Measurements from ENCODE around the gene ATP6V0B.

The ATP6V0B gene

GRCh38 chr1:43961692-43962091, 13.1 kb upstream of the ATP6V0B start:
- WGBS, 2 donors (ENCODE audit: extremely low coverage in 2 of 2, insufficient read length in 2 of 2, insufficient replicate concordance in 1 of 2): no CpG with 5 or more reads among the region's 3 CpGs
- H3K4ac ChIP-seq (ENCODE audit: low read length): no peak overlapping the region
- peaks cover 18 to 60% of the 10 kb centered on the region in 2 donors for H3K36me3 ChIP-seq (replicated peaks in 1 of 2; ENCODE audit: control insufficient read depth in 2 of 2, insufficient read depth in 2 of 2, low read length in 2 of 2)
- H2AFZ ChIP-seq (ENCODE audit: low read length): no peak overlapping the region
- no peaks in the 10 kb centered on the region for H3K4me1 ChIP-seq (ENCODE audit: control insufficient read depth in 2 of 2, insufficient read depth in 1 of 2, low read depth in 1 of 2, low read length in 2 of 2)
- H2BK12ac ChIP-seq (ENCODE audit: low read length): no peak overlapping the region
- no peaks in the 10 kb centered on the region for H3K79me1 ChIP-seq (ENCODE audit: low read depth, low read length)
- H2BK120ac ChIP-seq (ENCODE audit: low read depth, low read length): no peak overlapping the region
- no peaks in the 10 kb centered on the region for H3K27me3 ChIP-seq (ENCODE audit: control insufficient read depth in 3 of 3, insufficient read depth in 3 of 3, low read depth in 1 of 3, low read length in 3 of 3)
- no peak overlapping the region for H3K4me3 ChIP-seq (ENCODE audit: low read length in 2 of 2)
- H4K8ac ChIP-seq (ENCODE audit: low read depth, low read length): no peak overlapping the region
- no peak overlapping the region for H3K14ac ChIP-seq (ENCODE audit: low read length)
- H2BK5ac ChIP-seq (ENCODE audit: low read length): no peak overlapping the region
- H3K9ac ChIP-seq (ENCODE audit: low read depth, low read length, poor library complexity): no peak overlapping the region
- H3K18ac ChIP-seq (ENCODE audit: low read length): no peak overlapping the region
- H3K4me2 ChIP-seq (ENCODE audit: insufficient read depth, low read length, poor library complexity, severe bottlenecking): no peak overlapping the region
- no peak overlapping the region for H3K27ac ChIP-seq (replicated peaks; ENCODE audit: low read length)
- no peaks in the 10 kb centered on the region for H3K9me3 ChIP-seq (replicated peaks in 1 of 2; ENCODE audit: control insufficient read depth in 2 of 2, insufficient read depth in 1 of 2, low read depth in 1 of 2, low read length in 2 of 2)
- no peak overlapping the region for H3K23ac ChIP-seq (ENCODE audit: low read depth, low read length, poor library complexity)
- no peak overlapping the region for H2BK15ac ChIP-seq (ENCODE audit: low read length)
- DNase-seq (ENCODE audit: low spot score): no peak
- no peak overlapping the region for H4K91ac ChIP-seq (ENCODE audit: low read depth, low read length, poor library complexity)
- H2AK5ac ChIP-seq (ENCODE audit: low read depth, low read length): no peak overlapping the region

- no peak overlapping the region for H3K4me2 ChIP-seq (ENCODE audit: insufficient read depth, low read length, poor library complexity, severe bottlenecking)
- H2BK12ac ChIP-seq (ENCODE audit: low read length): no peak overlapping the region
- H3K9me3 ChIP-seq (replicated peaks in 1 of 2; ENCODE audit: control insufficient read depth in 2 of 2, insufficient read depth in 1 of 2, low read depth in 1 of 2, low read length in 2 of 2): no peaks in the 10 kb centered on the region
- no peak overlapping the region for H2BK5ac ChIP-seq (ENCODE audit: low read length)
- no peak overlapping the region for H4K8ac ChIP-seq (ENCODE audit: low read depth, low read length)
- no peak overlapping the region for H3K9ac ChIP-seq (ENCODE audit: low read depth, low read length, poor library complexity)
- WGBS, 2 donors (ENCODE audit: extremely low coverage in 2 of 2, insufficient read length in 2 of 2, insufficient replicate concordance in 1 of 2): no CpG with 5 or more reads among the region's 2 CpGs
- no peak overlapping the region for H2BK15ac ChIP-seq (ENCODE audit: low read length)
- no peak overlapping the region for H3K27ac ChIP-seq (replicated peaks; ENCODE audit: low read length)
- no peak overlapping the region for H2AK5ac ChIP-seq (ENCODE audit: low read depth, low read length)
- no peak for DNase-seq (ENCODE audit: low spot score)
- no peaks in the 10 kb centered on the region for H3K4me1 ChIP-seq (ENCODE audit: control insufficient read depth in 2 of 2, insufficient read depth in 1 of 2, low read depth in 1 of 2, low read length in 2 of 2)
- no peak overlapping the region for H3K18ac ChIP-seq (ENCODE audit: low read length)
- H3K4me3 ChIP-seq (ENCODE audit: low read length in 2 of 2): no peak overlapping the region
- no peak overlapping the region for H4K91ac ChIP-seq (ENCODE audit: low read depth, low read length, poor library complexity)
- H3K4ac ChIP-seq (ENCODE audit: low read length): no peak overlapping the region
- no peak overlapping the region for H2BK120ac ChIP-seq (ENCODE audit: low read depth, low read length)
- no peaks in the 10 kb centered on the region for H3K27me3 ChIP-seq (ENCODE audit: control insufficient read depth in 3 of 3, insufficient read depth in 3 of 3, low read depth in 1 of 3, low read length in 3 of 3)
- H3K79me1 ChIP-seq (ENCODE audit: low read depth, low read length): no peaks in the 10 kb centered on the region
- H2AFZ ChIP-seq (ENCODE audit: low read length): no peak overlapping the region
- peaks cover 15 to 57% of the 10 kb centered on the region in 2 donors for H3K36me3 ChIP-seq (replicated peaks in 1 of 2; ENCODE audit: control insufficient read depth in 2 of 2, insufficient read depth in 2 of 2, low read length in 2 of 2)
- no peak overlapping the region for H3K23ac ChIP-seq (ENCODE audit: low read depth, low read length, poor library complexity)
- H3K14ac ChIP-seq (ENCODE audit: low read length): no peak overlapping the region
These were observed 12.4 kb upstream of the ATP6V0B start for GRCh38 chr1:43962324-43962723.

DNA sequence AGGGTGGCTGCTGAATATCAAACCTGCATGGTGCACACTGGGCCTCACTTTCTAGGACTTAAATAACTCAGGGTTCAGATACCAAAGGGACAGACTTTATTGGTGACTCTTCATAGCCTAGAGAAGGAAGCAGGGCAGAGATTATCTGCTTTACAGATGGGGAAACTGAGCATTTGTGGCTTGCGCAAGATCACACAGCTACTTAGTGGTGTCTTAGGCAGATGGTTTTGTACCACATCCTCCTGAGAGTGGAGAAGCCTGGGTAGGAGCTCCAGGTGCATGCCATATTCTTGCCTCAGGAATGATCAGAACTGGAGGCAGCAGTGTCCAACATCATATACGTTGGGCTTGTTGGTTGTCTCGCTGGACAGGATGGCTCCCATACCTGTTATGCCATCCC, 11.8 kb upstream of the ATP6V0B start:
- no peak overlapping the region for H3K14ac ChIP-seq (ENCODE audit: low read length)
- no peak overlapping the region for H3K9ac ChIP-seq (ENCODE audit: low read depth, low read length, poor library complexity)
- no peaks in the 10 kb centered on the region for H3K9me3 ChIP-seq (replicated peaks in 1 of 2; ENCODE audit: control insufficient read depth in 2 of 2, insufficient read depth in 1 of 2, low read depth in 1 of 2, low read length in 2 of 2)
- no peak overlapping the region for H4K91ac ChIP-seq (ENCODE audit: low read depth, low read length, poor library complexity)
- H3K27ac ChIP-seq (replicated peaks; ENCODE audit: low read length): no peak overlapping the region
- H2BK12ac ChIP-seq (ENCODE audit: low read length): no peak overlapping the region
- H3K4me1 ChIP-seq (ENCODE audit: control insufficient read depth in 2 of 2, insufficient read depth in 1 of 2, low read depth in 1 of 2, low read length in 2 of 2): no peaks in the 10 kb centered on the region
- H3K4me2 ChIP-seq (ENCODE audit: insufficient read depth, low read length, poor library complexity, severe bottlenecking): no peak overlapping the region
- H3K18ac ChIP-seq (ENCODE audit: low read length): no peak overlapping the region
- H3K79me1 ChIP-seq (ENCODE audit: low read depth, low read length): no peaks in the 10 kb centered on the region
- no peak overlapping the region for H3K23ac ChIP-seq (ENCODE audit: low read depth, low read length, poor library complexity)
- WGBS, 2 donors (ENCODE audit: extremely low coverage in 2 of 2, insufficient read length in 2 of 2, insufficient replicate concordance in 1 of 2): no CpG with 5 or more reads among the region's 3 CpGs
- H2AK5ac ChIP-seq (ENCODE audit: low read depth, low read length): no peak overlapping the region
- H3K27me3 ChIP-seq (ENCODE audit: control insufficient read depth in 3 of 3, insufficient read depth in 3 of 3, low read depth in 1 of 3, low read length in 3 of 3): no peaks in the 10 kb centered on the region
- no peak overlapping the region for H2AFZ ChIP-seq (ENCODE audit: low read length)
- no peak overlapping the region for H2BK5ac ChIP-seq (ENCODE audit: low read length)
- H3K4me3 ChIP-seq (ENCODE audit: low read length in 2 of 2): no peak overlapping the region
- H3K36me3 ChIP-seq (replicated peaks in 1 of 2; ENCODE audit: control insufficient read depth in 2 of 2, insufficient read depth in 2 of 2, low read length in 2 of 2): peaks cover 8 to 54% of the 10 kb centered on the region in 2 donors
- DNase-seq (ENCODE audit: low spot score): no peak
- no peak overlapping the region for H3K4ac ChIP-seq (ENCODE audit: low read length)
- H4K8ac ChIP-seq (ENCODE audit: low read depth, low read length): no peak overlapping the region
- H2BK15ac ChIP-seq (ENCODE audit: low read length): no peak overlapping the region
- no peak overlapping the region for H2BK120ac ChIP-seq (ENCODE audit: low read depth, low read length)

DNA sequence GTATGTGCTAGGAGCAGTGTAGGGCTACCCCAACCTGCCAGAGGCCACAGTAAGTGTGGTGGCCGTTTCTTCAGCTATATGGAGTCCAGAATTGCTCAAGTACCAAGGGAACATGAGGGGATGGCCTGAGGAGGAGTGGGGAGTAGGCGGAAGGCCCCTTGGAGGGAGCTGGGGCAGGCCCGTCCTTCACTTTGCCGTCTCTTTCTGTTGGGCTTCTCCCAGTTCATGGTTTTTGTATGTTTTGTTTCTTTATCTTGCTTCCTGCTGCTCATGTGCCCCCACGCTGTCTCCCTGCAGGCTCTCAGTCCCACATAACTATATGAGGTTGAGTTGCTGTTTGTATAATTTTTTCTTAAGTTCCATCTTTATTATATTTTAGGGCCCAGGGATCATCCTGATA, 10.9 kb upstream of the ATP6V0B start:
- WGBS, 2 donors (ENCODE audit: extremely low coverage in 2 of 2, insufficient read length in 2 of 2, insufficient replicate concordance in 1 of 2): no CpG with 5 or more reads among the region's 5 CpGs
- Histone ChIP-seq H4K91ac (ENCODE audit: low read depth, low read length, poor library complexity) (no peak overlapping the region), H3K36me3 (replicated peaks in 1 of 2; ENCODE audit: control insufficient read depth in 2 of 2, insufficient read depth in 2 of 2, low read length in 2 of 2) (peaks cover 3 to 46% of the 10 kb centered on the region in 2 donors), H3K27ac (replicated peaks; ENCODE audit: low read length) (no peak overlapping the region), H3K4me1 (ENCODE audit: control insufficient read depth in 2 of 2, insufficient read depth in 1 of 2, low read depth in 1 of 2, low read length in 2 of 2) (no peaks in the 10 kb centered on the region), H3K4me3 (ENCODE audit: low read length in 2 of 2) (no peak overlapping the region), H2AFZ (ENCODE audit: low read length) (no peak overlapping the region), H3K23ac (ENCODE audit: low read depth, low read length, poor library complexity) (no peak overlapping the region), H3K9me3 (replicated peaks in 1 of 2; ENCODE audit: control insufficient read depth in 2 of 2, insufficient read depth in 1 of 2, low read depth in 1 of 2, low read length in 2 of 2) (no peaks in the 10 kb centered on the region), H3K4me2 (ENCODE audit: insufficient read depth, low read length, poor library complexity, severe bottlenecking) (no peak overlapping the region), H3K9ac (ENCODE audit: low read depth, low read length, poor library complexity) (no peak overlapping the region), H2BK120ac (ENCODE audit: low read depth, low read length) (no peak overlapping the region), H3K14ac (ENCODE audit: low read length) (no peak overlapping the region), H3K79me1 (ENCODE audit: low read depth, low read length) (no peaks in the 10 kb centered on the region), H2AK5ac (ENCODE audit: low read depth, low read length) (no peak overlapping the region), H3K18ac (ENCODE audit: low read length) (no peak overlapping the region), H3K27me3 (ENCODE audit: control insufficient read depth in 3 of 3, insufficient read depth in 3 of 3, low read depth in 1 of 3, low read length in 3 of 3) (no peaks in the 10 kb centered on the region), H4K8ac (ENCODE audit: low read depth, low read length) (no peak overlapping the region), H2BK5ac (ENCODE audit: low read length) (no peak overlapping the region), H3K4ac (ENCODE audit: low read length) (no peak overlapping the region), H2BK12ac (ENCODE audit: low read length) (no peak overlapping the region), H2BK15ac (ENCODE audit: low read length) (no peak overlapping the region)
- DNase-seq (ENCODE audit: low spot score): no peak

All from neuronal stem cell (in vitro differentiated cells).